Mesothelial cell of epicardium (in vitro differentiated cells): ENCODE measurements around the gene CALHM6. TPM values are rescaled to one million over a fixed set of nuclear protein-coding genes. Genes with fewer than 3 reads are reported as not detected.

ENCODE experiments used
- DNase-seq, 2 experiments: peaks; one replicate each; pipeline ENCODE4 v3.0.0; 2021; ENCODE audit warnings: low spot score in 2 of 2; ENCODE audit not compliant: unreplicated experiment in 2 of 2
- H3K27ac Mint-ChIP-seq: 2 replicates; pipeline ENCODE4 v1.8.0; 2021; ENCODE audit warnings: mixed read lengths
- H3K27me3 Mint-ChIP-seq: 2 replicates; pipeline ENCODE4 v1.8.0; 2021; ENCODE audit warnings: low read depth, mixed read lengths
- H3K36me3 Mint-ChIP-seq: 2 replicates; pipeline ENCODE4 v1.8.0; 2021; ENCODE audit warnings: mixed read lengths
- H3K4me1 Mint-ChIP-seq: 2 replicates; pipeline ENCODE4 v1.8.0; 2021; ENCODE audit warnings: mixed read lengths
- H3K4me3 Mint-ChIP-seq: 2 replicates; pipeline ENCODE4 v1.8.0; 2021; ENCODE audit warnings: mild to moderate bottlenecking, moderate library complexity, mixed read lengths
- H3K9me3 Mint-ChIP-seq: 2 replicates; pipeline ENCODE4 v1.8.0; 2021; ENCODE audit warnings: mixed read lengths
- CTCF ChIP-seq: fragments of 200-600 bp; sonication (generic); IDR thresholded peaks from one replicate; pipeline ENCODE4 v1.5.0; 2021; ENCODE audit warnings: antibody characterized with exemption; ENCODE audit not compliant: unreplicated experiment
- total RNA-seq: library from RNA; stranded (reverse); gene quantifications from 3 replicates; pipeline ENCODE4 v1.2.1, GENCODE V29; 2021

Gene CALHM6
- total RNA-seq, 1 donor from 2014 or later, result 2.4 TPM

GRCh38 chr6:116456927-116457326, 4.2 kb upstream of the CALHM6 start:
- Mint-ChIP-seq H3K4me3 (no peak overlapping the region), H3K27ac (no peak overlapping the region), H3K27me3 (peaks cover 19% of the 10 kb centered on the region), H3K9me3 (no peaks in the 10 kb centered on the region), H3K36me3 (no peaks in the 10 kb centered on the region), H3K4me1 (peaks cover 5% of the 10 kb centered on the region)
- DNase-seq, result no peak
- TF ChIP-seq CTCF, result no peak

GRCh38 chr6:116458264-116458663, 2.9 kb upstream of the CALHM6 start:
- Mint-ChIP-seq H3K4me1 (peaks cover 11% of the 10 kb centered on the region), H3K9me3 (no peaks in the 10 kb centered on the region), H3K4me3 (no peak overlapping the region), H3K27ac (no peak overlapping the region), H3K36me3 (no peaks in the 10 kb centered on the region), H3K27me3 (peaks cover 26% of the 10 kb centered on the region)
- TF ChIP-seq CTCF, result no peak
- no peak for DNase-seq

- peaks cover 37% of the 10 kb centered on the region for H3K27me3 Mint-ChIP-seq
- H3K27ac Mint-ChIP-seq, result no peak overlapping the region
- no peak for DNase-seq
- no peak for TF ChIP-seq CTCF
- H3K9me3 Mint-ChIP-seq, result no peaks in the 10 kb centered on the region
- H3K4me3 Mint-ChIP-seq, result no peak overlapping the region
- no peaks in the 10 kb centered on the region for H3K36me3 Mint-ChIP-seq
- H3K4me1 Mint-ChIP-seq, result peaks cover 11% of the 10 kb centered on the region
These were observed 1.2 kb upstream of the CALHM6 start for GRCh38 chr6:116459927-116460326.

- no peaks in the 10 kb centered on the region for H3K36me3 Mint-ChIP-seq
- no peak for TF ChIP-seq CTCF
- peaks cover 14% of the 10 kb centered on the region for H3K4me1 Mint-ChIP-seq
These were observed 1.0 kb downstream of the CALHM6 start for GRCh38 chr6:116461932-116462885.

GRCh38 chr6:116463301-116463700, 2.1 kb downstream of the CALHM6 start:
- DNase-seq, result no peak
- TF ChIP-seq CTCF, result no peak
- H3K9me3 Mint-ChIP-seq, result no peaks in the 10 kb centered on the region
- peaks cover 15% of the 10 kb centered on the region for H3K4me1 Mint-ChIP-seq
- no peaks in the 10 kb centered on the region for H3K36me3 Mint-ChIP-seq
- no peak overlapping the region for H3K27ac Mint-ChIP-seq
- no peak overlapping the region for H3K4me3 Mint-ChIP-seq
- H3K27me3 Mint-ChIP-seq, result peaks cover 41% of the 10 kb centered on the region

More at GRCh38 chr6:116461932-116462885, 1.0 kb downstream of the CALHM6 start:
- Mint-ChIP-seq H3K4me3 (peak overlapping the region; percentile 54), H3K27ac (peak overlapping the region; percentile 41), H3K27me3 (peaks cover 41% of the 10 kb centered on the region), H3K9me3 (no peaks in the 10 kb centered on the region)
- peak; percentile 41 to 65 for DNase-seq
